ENCODE results near the gene CACNB4.
"Not testable (repeated sequence)": the region's sequence is repeated elsewhere in the genome, so short reads cannot be mapped to it uniquely, and the experiment has no call there.

Gene CACNB4

GRCh38 chr2:152054593-152054992 is 44.3 kb downstream of the CACNB4 start:
- no peak for DNase-seq

- no peak for DNase-seq
Measured at GRCh38 chr2:152051436-152051835, 47.4 kb downstream of the CACNB4 start.

GRCh38 chr2:152050915-152051314 is 47.9 kb downstream of the CACNB4 start:
- no peak for DNase-seq

GRCh38 chr2:152050341-152050740 is 48.5 kb downstream of the CACNB4 start:
- DNase-seq: no peak

- no peak for DNase-seq
Measured at GRCh38 chr2:152049541-152049940, 49.3 kb downstream of the CACNB4 start.

GRCh38 chr2:152047824-152048471 is 50.9 kb downstream of the CACNB4 start:
- DNase-seq: no peak

GRCh38 chr2:152046940-152047339 is 51.9 kb downstream of the CACNB4 start:
- DNase-seq: no peak

GRCh38 chr2:152042636-152043615 is 55.9 kb downstream of the CACNB4 start:
- DNase-seq: no peak

GRCh38 chr2:152038441-152038958 is 60.3 kb downstream of the CACNB4 start:
- no peak for DNase-seq

- peak in 5 of 56 donors; percentile 4 to 19 (median 7) for DNase-seq
Measured at GRCh38 chr2:152037743-152038435, 61.0 kb downstream of the CACNB4 start.

- peak in 47 of 56 donors; percentile 4 to 86 (median 33) for DNase-seq
Measured at GRCh38 chr2:152036611-152037469, 62.0 kb downstream of the CACNB4 start.

- DNase-seq: no peak
Measured at GRCh38 chr2:152034257-152034801, 64.5 kb downstream of the CACNB4 start.

GRCh38 chr2:152033011-152033925 is 65.6 kb downstream of the CACNB4 start:
- DNase-seq: no peak

GRCh38 chr2:152031747-152032306 is 67.0 kb downstream of the CACNB4 start:
- no peak for DNase-seq

- DNase-seq: not testable (repeated sequence)
Measured at GRCh38 chr2:152030596-152031328, 68.1 kb downstream of the CACNB4 start.

GRCh38 chr2:152028182-152028862 is 70.5 kb downstream of the CACNB4 start:
- no peak for DNase-seq

- DNase-seq: peak in 54 of 56 donors; percentile 4 to 92 (median 60)
Measured at GRCh38 chr2:152025678-152026287, 73.1 kb downstream of the CACNB4 start.
